Subcutaneous preadipocyte (primary cell): ENCODE data around the gene HMGB1. TPM values are rescaled to one million over a fixed set of nuclear protein-coding genes. Genes with fewer than 3 reads are reported as not detected.

Source experiments
- total RNA-seq: library from RNA; depleted of rRNA; stranded (reverse); fragments of >200 nt; gene quantifications from 2 replicates; pipeline ENCODE4 v1.2.3, GENCODE V29; 2012

Gene HMGB1
- total RNA-seq, result 81.6 and 182 TPM in 2 replicates

DNA sequence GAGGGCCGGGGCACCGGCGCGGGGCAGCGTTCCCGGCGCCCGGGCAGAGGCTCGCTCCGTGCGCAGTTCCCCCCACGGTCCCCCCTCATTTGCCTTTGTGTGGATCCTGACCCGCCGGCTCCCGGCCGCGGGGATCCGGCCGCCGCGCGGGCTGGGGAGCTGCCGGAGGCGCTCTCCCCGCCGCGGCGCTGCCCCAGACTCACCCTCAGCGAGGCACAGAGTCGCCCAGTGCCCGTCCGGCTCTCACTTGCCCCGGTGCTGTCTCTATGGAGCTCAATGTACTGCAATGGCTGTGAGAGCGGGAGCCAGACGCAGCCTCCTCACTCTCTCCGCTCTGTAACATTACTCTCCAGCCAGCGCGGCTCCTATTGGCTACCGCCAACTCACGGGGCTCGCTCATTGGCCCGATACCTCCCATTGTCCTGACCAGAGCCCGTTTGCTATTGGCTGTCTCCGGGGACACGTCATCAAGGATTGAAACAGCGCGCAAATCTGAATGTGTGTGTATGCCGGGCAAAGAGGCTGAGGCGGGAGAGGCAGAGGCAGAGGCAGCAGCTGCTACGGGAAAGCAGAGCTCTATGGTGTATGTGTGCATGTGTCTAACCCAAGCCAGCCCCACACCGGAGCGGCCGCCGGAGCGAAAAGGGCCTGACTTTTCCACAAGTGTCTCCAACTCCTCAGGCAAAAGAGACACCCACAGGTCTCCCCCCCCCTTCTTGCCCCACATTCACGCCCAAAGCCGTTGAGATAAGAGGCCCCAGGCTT is at the start of gene HMGB1:
TSS of gene HMGB1 (minus strand) at position 344 of the 765 bp plus-strand sequence. CDS start 2,256 bp downstream, outside the sequence.

GRCh38 chr13:30422054-30422839 is 43.5 kb downstream of the HMGB1 start, which contains the start of gene UBE2L5:
Gene UBE2L5 (plus strand): TSS chr13:30422493. CDS start chr13:30427991, 5,498 bp downstream.

Other genes with a start within 250 kb of the HMGB1 start
- 10.9 and 14.7 TPM in 2 replicates for gene KATNAL1, start 158.4 kb downstream of the HMGB1 start, total RNA-seq
- gene UBE2L5, start 43.4 kb downstream of the HMGB1 start, total RNA-seq, result not detected in 2 replicates
- 11.3 and 12.9 TPM in 2 replicates for gene USPL1, start 152.0 kb upstream of the HMGB1 start, total RNA-seq